H1 (cell line): ENCODE results near the gene MXD1. TPM values are rescaled to one million over a fixed set of nuclear protein-coding genes. Genes with fewer than 3 reads are reported as not detected.

ENCODE experiments used
- CTCF ChIA-PET: fragments of 300-600 bp; sonication (Branson Sonifier 250); formaldehyde crosslinking; loops from one replicate; lab custom pipeline; 2021; ENCODE audit not compliant: partially characterized antibody; lab: Charles Lee
- POLR2A ChIA-PET: fragments of 300-600 bp; sonication (Branson Sonifier 250); formaldehyde crosslinking; loops from one replicate; lab custom pipeline; 2021; ENCODE audit warnings: inconsistent platforms; ENCODE audit not compliant: partially characterized antibody; lab: Charles Lee
- DNase-seq, 2 experiments: peaks; one replicate each; pipeline versions ENCODE4 v3.0.0 to v3.0.0-alpha.2; 2010 to 2022; ENCODE audit warnings: low spot score in 2 of 2, low read depth in 1 of 2, mixed read lengths in 1 of 2
- FAIRE-seq: peaks from 2 replicates; lab custom pipeline; 2011; peaks lifted over from hg19 to GRCh38; lab: Jason Lieb, UNC
- H2AFZ ChIP-seq: 2 replicates; pipeline ENCODE4 v1.8.1; 2012; ENCODE audit warnings: low read length, inconsistent platforms
- H2AK5ac ChIP-seq: 2 replicates; pipeline ENCODE4 v1.6.1; 2013; ENCODE audit warnings: low read depth, low read length
- H2BK120ac ChIP-seq: replicated peaks from 2 replicates; pipeline ENCODE3; 2013; ENCODE audit warnings: low read depth, low read length, inconsistent platforms
- H2BK12ac ChIP-seq: 2 replicates; pipeline ENCODE4 v1.6.1; 2013; ENCODE audit warnings: low read depth, low read length
- H2BK15ac ChIP-seq: 2 replicates; pipeline ENCODE4 v1.6.1; 2013; ENCODE audit warnings: low read length
- H2BK20ac ChIP-seq: 2 replicates; pipeline ENCODE4 v1.6.1; 2013; ENCODE audit warnings: low read length
- H2BK5ac ChIP-seq: 2 replicates; pipeline ENCODE4 v1.6.1; 2013; ENCODE audit warnings: low read depth, low read length
- H3K14ac ChIP-seq: 2 replicates; pipeline ENCODE4 v1.6.1; 2013; ENCODE audit warnings: inconsistent platforms; ENCODE audit not compliant: insufficient read length
- H3K18ac ChIP-seq: 2 replicates; pipeline ENCODE4 v1.6.1; 2013; ENCODE audit warnings: low read length; ENCODE audit errors: extremely low read depth
- H3K23ac ChIP-seq: 2 replicates; pipeline ENCODE4 v1.6.1; 2013; ENCODE audit warnings: inconsistent platforms; ENCODE audit not compliant: insufficient read length
- H3K23me2 ChIP-seq: 2 replicates; pipeline ENCODE4 v1.6.1; 2013; ENCODE audit warnings: low read depth, low read length
- H3K27ac ChIP-seq: 2 replicates; pipeline ENCODE4 v1.6.1; 2011; ENCODE audit warnings: low read depth, low read length, inconsistent platforms
- H3K27me3 ChIP-seq, 4 experiments: replicated peaks in 1 of 4; 1 replicate in 1 of 4; 2 replicates in 3 of 4; pipeline versions ENCODE4 v1.6.1 to v1.8.1; 2011 to 2013; ENCODE audit warnings: low read length in 3 of 4, mild to moderate bottlenecking in 3 of 4, inconsistent platforms in 2 of 4, mixed read lengths in 2 of 4, moderate library complexity in 1 of 4; ENCODE audit not compliant: control insufficient read depth in 3 of 4, insufficient read depth in 3 of 4; ENCODE audit errors: extremely low read depth in 1 of 4
- H3K36me3 ChIP-seq, 4 experiments: 2 replicates each; pipeline versions ENCODE4 v1.6.1 to v1.8.1; 2011 to 2013; ENCODE audit warnings: mild to moderate bottlenecking in 4 of 4, low read length in 3 of 4, moderate library complexity in 2 of 4, control low read depth in 1 of 4, inconsistent platforms in 1 of 4; ENCODE audit not compliant: insufficient read depth in 4 of 4, control insufficient read depth in 2 of 4
- H3K4ac ChIP-seq: replicated peaks from 2 replicates; pipeline ENCODE3; 2013; ENCODE audit warnings: low read length, low read depth, mixed read lengths, inconsistent platforms; ENCODE audit not compliant: insufficient read length
- H3K4me1 ChIP-seq, 4 experiments: replicated peaks in 1 of 4; 1 replicate in 1 of 4; 2 replicates in 3 of 4; pipeline versions ENCODE4 v1.6.1 to v1.8.1; 2011 to 2013; ENCODE audit warnings: low read length in 3 of 4, inconsistent platforms in 2 of 4, mixed read lengths in 1 of 4; ENCODE audit not compliant: insufficient read depth in 4 of 4, control insufficient read depth in 3 of 4
- H3K4me2 ChIP-seq, 2 experiments: 2 replicates each; pipeline versions ENCODE4 v1.6.1 to v1.8.1; 2011 to 2013; ENCODE audit warnings: low read depth in 2 of 2, low read length in 2 of 2, control low read depth in 1 of 2, inconsistent platforms in 1 of 2, mild to moderate bottlenecking in 1 of 2; ENCODE audit not compliant: insufficient read depth in 1 of 2
- H3K4me3 ChIP-seq, 4 experiments: fragments of 200-600, 300-600 bp in 1 of 4; sonication (generic), shearing (Covaris generic), sonication (Bioruptor Twin) in 1 of 4; 2 replicates each; pipeline versions ENCODE4 v1.5.1 to v1.8.1; 2011 to 2016; ENCODE audit warnings: low read length in 4 of 4, low read depth in 3 of 4, control low read depth in 2 of 4, inconsistent platforms in 2 of 4, mild to moderate bottlenecking in 2 of 4, mixed read lengths in 1 of 4, moderate library complexity in 1 of 4; ENCODE audit not compliant: insufficient read depth in 2 of 4; ENCODE audit errors: extremely low read depth in 1 of 4
- H3K56ac ChIP-seq: replicated peaks from 2 replicates; pipeline ENCODE3; 2013; ENCODE audit warnings: low read depth, mild to moderate bottlenecking, mixed read lengths, low read length, inconsistent platforms; ENCODE audit not compliant: insufficient read length
- H3K79me1 ChIP-seq: 2 replicates; pipeline ENCODE4 v1.6.1; 2013; ENCODE audit warnings: low read depth, low read length, control low read depth
- H3K79me2 ChIP-seq, 2 experiments: 2 replicates each; pipeline versions ENCODE4 v1.6.1 to v1.8.1; 2012 to 2013; ENCODE audit warnings: low read length in 2 of 2, mild to moderate bottlenecking in 2 of 2, inconsistent platforms in 1 of 2; ENCODE audit not compliant: insufficient read depth in 2 of 2, control insufficient read depth in 1 of 2
- H3K9ac ChIP-seq, 4 experiments: replicated peaks in 1 of 4; 1 replicate in 1 of 4; 2 replicates in 3 of 4; pipeline versions ENCODE4 v1.6.1 to v1.8.1; 2011 to 2013; ENCODE audit warnings: low read depth in 3 of 4, low read length in 3 of 4, control low read depth in 2 of 4, mild to moderate bottlenecking in 2 of 4, moderate library complexity in 2 of 4, inconsistent platforms in 1 of 4; ENCODE audit errors: extremely low read depth in 1 of 4
- H3K9me3 ChIP-seq, 2 experiments: 2 replicates each; pipeline versions ENCODE4 v1.6.1 to v1.8.1; 2012 to 2013; ENCODE audit warnings: mild to moderate bottlenecking in 2 of 2, moderate library complexity in 2 of 2, control low read depth in 1 of 2, inconsistent platforms in 1 of 2, low read depth in 1 of 2, low read length in 1 of 2, mixed read lengths in 1 of 2; ENCODE audit not compliant: insufficient read depth in 2 of 2
- H4K20me1 ChIP-seq, 2 experiments: replicated peaks in 1 of 2; 2 replicates each; pipeline versions ENCODE3 to v1.8.1; 2011 to 2013; ENCODE audit warnings: inconsistent platforms in 2 of 2, low read length in 2 of 2, mild to moderate bottlenecking in 1 of 2; ENCODE audit not compliant: insufficient read depth in 2 of 2, control insufficient read depth in 1 of 2
- H4K5ac ChIP-seq: 2 replicates; pipeline ENCODE4 v1.6.1; 2013; ENCODE audit warnings: low read length, low read depth, mixed read lengths, inconsistent platforms; ENCODE audit not compliant: insufficient read length
- H4K8ac ChIP-seq: 2 replicates; pipeline ENCODE4 v1.8.0; 2013; ENCODE audit warnings: mild to moderate bottlenecking, moderate library complexity, low read length, inconsistent platforms; ENCODE audit not compliant: insufficient read depth; ENCODE audit errors: extremely low read depth
- H4K91ac ChIP-seq: replicated peaks from 2 replicates; pipeline ENCODE3; 2013; ENCODE audit warnings: low read length, mixed read lengths, inconsistent platforms; ENCODE audit not compliant: insufficient read length
- HDAC2 ChIP-seq, 2 experiments: fragments of 300-600 bp in 1 of 2; sonication (generic) in 1 of 2; IDR thresholded peaks; 2 replicates each; pipeline ENCODE4 v1.6.1; 2011 to 2012; ENCODE audit warnings: low read depth in 2 of 2, low read length in 2 of 2, mild to moderate bottlenecking in 2 of 2, moderate library complexity in 2 of 2, borderline replicate concordance in 1 of 2, inconsistent platforms in 1 of 2
- RAD21 ChIP-seq, 2 experiments: IDR thresholded peaks in 1 of 2; conservative IDR thresholded peaks in 1 of 2; 2 replicates each; pipeline ENCODE4 v1.6.1; 2011; ENCODE audit warnings: low read depth in 2 of 2, low read length in 2 of 2, improper control_type of control experiment in 1 of 2, inconsistent platforms in 1 of 2, mild to moderate bottlenecking in 1 of 2, moderate library complexity in 1 of 2
- RBBP5 ChIP-seq: IDR thresholded peaks from 2 replicates; pipeline ENCODE4 v1.7.1; 2012; ENCODE audit warnings: low read depth, mild to moderate bottlenecking, inconsistent platforms, low read length, moderate library complexity, borderline replicate concordance
- RFX5 ChIP-seq: IDR thresholded peaks from 2 replicates; pipeline ENCODE4 v1.6.1; 2011; ENCODE audit warnings: low read depth, low read length, improper control_type of control experiment, borderline replicate concordance
- WGBS, 2 experiments: shearing (Covaris generic) in 1 of 2; methylation state at CpG; one replicate each; pipeline versions ENCODE4 v1.1.6 to v1.1.7; 2013 to 2015; ENCODE audit warnings: low lambda C conversion rate in 2 of 2, mixed read lengths in 2 of 2, inconsistent platforms in 1 of 2, low coverage in 1 of 2, missing lambda C conversion rate in 1 of 2; ENCODE audit not compliant: insufficient replicate concordance in 2 of 2, insufficient coverage in 1 of 2, insufficient read length in 1 of 2; ENCODE audit errors: extremely low coverage in 1 of 2, missing lambda C conversion rate in 1 of 2; 5-methylcytosine and 5-hydroxymethylcytosine counted together
- polyA plus RNA-seq, 7 experiments: library from polyadenylated mRNA; depleted of rRNA in 3 of 7; stranded (reverse) in 5 of 7; unstranded in 2 of 7; fragments of >200 nt in 5 of 7; fragments of 200-250 nt in 2 of 7; gene quantifications; 1 replicate in 5 of 7; 2 replicates in 1 of 7; 4 replicates in 1 of 7; pipeline versions ENCODE4 v1.2.1 to v1.2.3, GENCODE V29; 2011 to 2013; ENCODE audit warnings: missing spikeins in 2 of 7, mixed read lengths in 2 of 7
- total RNA-seq: library from RNA; stranded (reverse); fragmentation: NEBNext Ultra II Directional; extraction: Animal tissue kit (Norgen Biotek cat#: 25700); gene quantifications from 2 replicates; pipeline ENCODE4 v1.2.1, GENCODE V29; 2021

MXD1 gene
- total and polyA plus RNA-seq, 2 of the 8 experiments (the other 6 are each of a cell fraction or from before 2014, with no cell fraction given): 1.6 to 2.6 TPM

DNA sequence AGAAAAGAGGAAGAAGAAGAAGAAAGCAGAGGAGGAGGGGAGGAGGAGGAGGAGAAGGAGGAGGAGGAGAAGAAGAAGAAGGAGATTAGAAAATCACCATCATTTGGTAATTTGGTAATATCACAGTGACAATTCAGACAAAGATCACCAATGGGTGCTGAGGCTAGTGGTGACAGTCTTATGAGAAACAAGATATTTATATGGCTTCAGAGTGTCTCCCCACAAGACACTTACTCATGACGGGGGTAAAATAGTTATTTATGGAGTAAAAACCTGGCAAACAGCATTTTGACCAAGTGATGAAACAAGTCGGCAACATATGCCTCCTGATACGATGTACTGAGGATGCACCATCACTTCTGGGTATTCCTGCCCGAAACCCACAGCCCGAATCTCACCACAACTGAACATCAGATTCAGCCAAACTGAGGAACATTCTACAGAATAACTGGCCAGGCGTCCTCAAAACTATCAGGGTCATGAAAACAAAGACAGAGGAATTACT, 41.6 kb downstream of the MXD1 start:
- POLR2A ChIA-PET: interaction anchor here (0.6 kb wide), 1 partner anchor 10 kb away, joined by 3 read pairs; no protein-coding TSS in a partner anchor

More for the DNA sequence above, 41.6 kb downstream of the MXD1 start:
- no peak overlapping the region for H3K4me2 ChIP-seq
- no peaks in the 10 kb centered on the region for H3K36me3 ChIP-seq
- no peaks in the 10 kb centered on the region for H3K23me2 ChIP-seq
- H3K27me3 ChIP-seq: no peaks in the 10 kb centered on the region
- no peak overlapping the region for H2BK5ac ChIP-seq
- H3K4me3 ChIP-seq: no peak overlapping the region
- no peak overlapping the region for H3K23ac ChIP-seq
- TF ChIP-seq RAD21 (IDR thresholded peaks at IDR 0.05 in 1 of 2, conservative IDR thresholded peaks at IDR 0.05 in 1 of 2; ENCODE audit: low read depth in 2 of 2, low read length in 2 of 2) (no peak), HDAC2 (IDR thresholded peaks at IDR 0.05; ENCODE audit: borderline replicate concordance in 1 of 2, low read depth in 2 of 2, low read length in 2 of 2) (no peak), RFX5 (no peak), RBBP5 (no peak)
- H2AFZ ChIP-seq: no peak overlapping the region
- no peak overlapping the region for H3K27ac ChIP-seq
- no peak overlapping the region for H3K14ac ChIP-seq
- no peak overlapping the region for H3K56ac ChIP-seq
- 84% methylated on average over 6 of the region's 6 CpGs; no CpG with 5 or more reads in 1 of the 2 experiments for WGBS, 2 experiments
- H4K8ac ChIP-seq: no peak overlapping the region
- CTCF ChIA-PET: interaction anchor here (1.2 to 1.5 kb wide), 5 partner anchors 10 to 114 kb away, joined by 3 to 4 read pairs (median 4); no protein-coding TSS in a partner anchor
- H3K79me1 ChIP-seq: no peaks in the 10 kb centered on the region
- H2BK20ac ChIP-seq: no peak overlapping the region
- H4K91ac ChIP-seq: no peak overlapping the region
- no peaks in the 10 kb centered on the region for H3K9me3 ChIP-seq
- no peak overlapping the region for H3K18ac ChIP-seq
- no peak overlapping the region for H2AK5ac ChIP-seq
- no peak overlapping the region for H4K5ac ChIP-seq
- H2BK120ac ChIP-seq: no peak overlapping the region
- H3K9ac ChIP-seq: no peak overlapping the region
- DNase-seq (no peak), FAIRE-seq (no peak)
- H3K4me1 ChIP-seq: peaks cover 0 to 4% (median 0%) of the 10 kb centered on the region in 4 experiments; a peak in 1 of 7 replicates
- H2BK15ac ChIP-seq: no peak overlapping the region
- no peak overlapping the region for H3K4ac ChIP-seq
- no peaks in the 10 kb centered on the region for H4K20me1 ChIP-seq
- H3K79me2 ChIP-seq: no peaks in the 10 kb centered on the region
- H2BK12ac ChIP-seq: no peak overlapping the region
